GM19240 (cell line): ENCODE data around the gene GPC6.

Experiments used
- DNase-seq: peaks from one replicate; pipeline ENCODE4 v3.0.0; 2011; ENCODE audit warnings: low spot score; ENCODE audit not compliant: insufficient read length

Gene GPC6

DNA sequence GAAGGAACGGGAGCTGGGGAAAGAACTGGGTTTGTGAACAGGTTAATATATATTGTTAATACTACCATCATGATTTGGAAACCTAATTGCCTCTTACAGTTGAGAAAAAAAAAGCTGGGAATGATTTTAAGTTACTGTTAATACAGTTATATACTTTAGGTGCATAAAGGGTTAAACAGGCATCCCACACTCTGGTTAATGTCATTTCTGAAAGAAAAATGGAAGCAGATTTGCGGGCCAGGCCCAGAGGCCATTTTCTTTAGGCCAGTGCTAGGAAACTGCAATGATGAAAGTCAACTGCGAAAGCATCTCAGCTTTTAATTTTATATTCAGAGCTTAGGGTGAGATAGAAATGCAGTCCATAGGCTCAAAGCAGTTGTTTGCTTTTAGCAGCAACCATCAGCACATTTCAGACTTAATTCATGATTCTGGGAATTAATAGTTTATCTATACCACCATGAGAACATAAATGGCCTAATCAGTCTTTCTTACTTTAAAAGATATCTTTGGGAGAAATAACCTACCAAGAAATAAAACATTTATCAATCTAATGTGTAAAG is 592.8 kb downstream of the GPC6 start:
- no peak for DNase-seq

DNA sequence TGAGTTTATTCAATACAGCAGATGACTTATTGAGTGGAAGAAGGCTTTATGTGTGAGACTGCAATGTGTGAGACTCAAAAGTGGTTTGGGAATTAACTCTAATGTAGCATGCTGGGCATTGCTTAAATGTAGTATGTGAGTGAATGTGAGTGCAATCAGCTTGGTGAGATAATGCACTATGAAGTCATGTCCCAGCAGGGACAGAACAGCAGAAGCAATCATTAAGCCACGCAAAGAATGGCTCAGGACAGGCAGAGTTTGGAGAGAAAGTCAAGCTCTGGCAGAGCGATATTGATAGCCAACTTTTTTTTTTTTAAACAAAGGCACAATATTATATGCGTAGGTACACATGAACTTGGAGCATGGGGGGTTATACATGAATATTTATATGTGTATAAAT is 597.7 kb downstream of the GPC6 start:
- no peak for DNase-seq

DNA sequence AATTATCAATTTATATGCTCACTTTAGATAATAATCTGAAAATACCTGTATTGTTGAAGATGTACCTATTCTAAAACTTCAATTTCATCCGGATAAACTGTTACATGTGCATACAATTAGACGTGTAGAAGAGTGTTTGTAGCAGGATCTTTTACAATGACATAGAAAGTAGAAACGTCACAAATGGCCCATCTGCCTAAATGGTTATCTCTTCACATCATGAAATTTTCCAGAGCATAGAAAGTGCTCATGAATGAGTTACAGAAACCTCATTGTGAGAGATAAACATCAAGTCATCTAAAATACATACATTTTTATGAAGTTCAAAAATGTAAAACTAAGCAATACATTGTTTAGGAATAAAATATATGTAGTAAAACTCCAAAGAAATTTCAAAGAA is 607.4 kb downstream of the GPC6 start:
- no peak for DNase-seq

DNA sequence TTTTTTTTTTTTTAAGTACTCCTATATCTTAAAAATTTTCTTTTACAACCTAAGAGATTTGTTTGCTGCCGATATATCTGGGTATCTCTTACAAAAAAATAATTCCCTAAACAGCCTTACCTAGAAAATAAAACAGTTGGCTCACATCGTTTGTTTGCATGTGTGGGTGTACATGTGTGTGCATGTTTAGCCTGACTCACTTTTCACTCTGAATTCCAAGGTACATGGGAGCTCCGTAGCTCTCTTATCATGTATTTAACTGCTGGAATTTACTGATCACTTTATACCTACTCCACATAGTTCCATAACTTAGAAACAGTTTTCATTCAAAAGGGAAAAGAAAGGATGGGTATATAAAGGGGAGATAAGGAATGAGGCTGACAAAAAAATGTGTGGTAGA is 616.5 kb downstream of the GPC6 start:
- no peak for DNase-seq

DNA sequence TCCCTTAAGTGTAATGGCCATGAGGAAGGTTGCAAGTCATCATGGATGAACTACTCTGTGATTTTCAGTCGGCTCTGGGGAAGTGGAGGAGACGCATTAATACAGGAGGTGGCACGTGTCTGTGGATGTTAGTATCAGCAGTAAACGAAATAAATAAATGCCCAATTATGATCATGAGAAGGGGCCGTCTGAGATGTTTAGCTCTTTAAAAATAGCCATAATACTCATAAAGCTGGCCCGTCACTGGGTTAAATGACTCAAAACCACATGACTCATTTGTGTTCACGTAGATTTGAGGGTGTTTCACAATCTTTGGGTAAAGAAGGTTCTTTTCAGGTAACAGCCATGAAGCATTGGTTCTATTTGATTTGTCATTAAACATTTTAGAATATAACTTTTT is 620.6 kb downstream of the GPC6 start:
- no peak for DNase-seq

DNA sequence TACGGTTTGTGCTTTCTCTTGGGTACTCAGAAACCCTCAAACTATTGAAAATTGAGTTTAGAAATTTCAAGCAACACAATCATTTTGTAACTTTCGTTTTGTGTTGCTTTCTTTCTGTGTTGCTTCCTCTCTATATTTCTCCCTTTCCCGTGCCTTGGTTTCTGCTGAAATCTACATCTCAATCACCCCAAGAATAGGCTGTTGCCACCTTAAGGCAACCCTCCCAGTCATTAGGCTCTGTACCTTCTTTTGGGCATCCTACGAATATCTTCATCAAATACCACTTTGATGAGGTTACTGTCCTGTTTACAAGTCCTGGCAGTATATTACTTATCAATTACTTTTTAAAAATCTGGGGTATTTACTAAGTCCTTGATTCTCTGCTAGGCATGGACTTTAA is 621.6 kb downstream of the GPC6 start:
- DNase-seq, result no peak

DNA sequence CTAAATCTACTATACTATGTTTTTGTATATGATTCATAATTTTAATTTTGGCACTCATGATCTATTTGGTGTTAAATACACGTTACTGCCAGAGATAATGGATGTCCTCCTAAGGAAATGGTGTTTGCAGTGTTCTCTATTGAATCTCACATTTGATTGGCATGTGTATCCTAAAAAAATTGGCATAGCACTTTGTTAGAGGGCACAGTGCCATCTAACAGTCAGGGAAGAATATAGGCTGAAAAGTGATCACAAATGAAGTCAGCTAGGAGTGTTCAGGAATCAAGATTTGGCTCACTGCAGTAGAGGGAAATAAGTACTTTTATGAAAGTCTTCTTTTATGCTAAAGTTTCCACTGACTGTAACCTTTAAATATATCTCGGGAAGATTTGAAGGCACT is 624.6 kb downstream of the GPC6 start:
- DNase-seq, result no peak

DNA sequence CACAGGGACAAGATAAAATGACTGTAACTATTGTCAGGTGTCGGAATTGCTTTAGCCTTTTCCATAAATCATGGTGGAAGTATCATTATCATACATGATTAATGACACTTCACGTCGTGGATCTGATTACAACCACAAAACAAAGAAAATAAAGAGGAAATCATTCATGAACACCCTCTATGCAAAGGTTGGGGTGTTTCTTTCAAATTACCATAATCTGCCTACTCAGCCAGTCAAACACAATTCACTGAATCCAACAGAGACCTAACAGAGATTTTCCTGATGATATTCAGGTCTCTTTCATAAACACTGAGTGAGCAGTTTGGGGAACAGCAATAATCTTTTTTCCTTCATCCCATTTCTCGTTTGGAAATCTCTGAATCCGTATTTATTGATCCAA is 627.3 kb downstream of the GPC6 start:
- DNase-seq, result no peak

DNA sequence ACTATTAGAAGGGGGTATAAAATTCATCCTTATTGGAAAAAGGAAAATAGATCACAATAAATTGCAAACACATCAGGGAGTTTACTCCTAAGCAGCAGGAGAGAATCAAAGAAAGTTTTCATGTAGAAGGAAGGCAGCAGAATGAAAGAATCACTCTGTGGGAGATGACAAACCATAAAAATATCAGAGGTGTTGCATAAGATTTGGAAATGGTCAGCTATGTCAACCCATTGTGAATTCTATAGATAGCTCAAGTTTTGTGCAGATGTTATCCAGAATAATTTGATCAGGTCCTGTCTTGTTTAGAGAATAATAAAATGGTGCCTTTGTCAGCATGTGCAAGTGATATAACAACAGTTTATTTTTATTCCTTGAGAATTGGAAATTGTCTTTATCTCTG is 630.5 kb downstream of the GPC6 start:
- DNase-seq, result no peak

DNA sequence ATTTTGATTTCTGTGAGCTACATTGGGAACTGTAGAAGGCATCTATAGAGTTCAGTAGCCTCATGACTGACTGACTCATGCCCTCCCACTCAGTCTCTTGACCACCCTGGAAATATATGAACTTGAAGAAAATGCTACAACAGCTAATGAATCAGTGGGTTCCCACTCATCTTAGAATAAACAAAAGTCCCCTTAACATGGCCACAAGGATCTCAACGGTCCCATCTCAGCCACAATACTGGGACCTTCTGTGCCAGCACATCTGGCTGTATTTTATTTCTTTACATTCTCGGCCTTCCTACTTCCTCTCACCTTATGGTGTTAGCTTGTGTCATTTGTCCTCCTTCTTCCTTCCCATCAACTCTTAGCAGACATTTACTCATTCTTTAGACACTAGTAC is 633.1 kb downstream of the GPC6 start:
- DNase-seq, result no peak

DNA sequence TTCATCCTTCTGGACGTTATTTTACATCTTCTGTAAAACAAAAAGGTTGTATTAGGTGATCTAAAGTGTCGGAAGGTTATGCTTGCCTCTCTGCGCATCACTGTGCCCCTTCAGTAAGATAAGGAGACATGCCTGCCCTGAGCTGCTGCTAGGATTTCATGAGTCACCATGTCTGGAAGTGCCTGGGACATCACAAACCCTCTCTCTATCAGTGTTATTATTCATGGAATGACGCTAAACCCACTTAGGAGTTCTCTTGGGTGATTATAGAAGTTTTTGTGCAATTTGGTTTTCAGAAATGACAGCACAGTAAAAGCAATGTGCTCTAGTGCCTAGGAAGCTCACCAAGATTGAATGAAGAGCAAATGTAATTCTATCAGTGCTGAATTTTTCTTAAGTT is 635.2 kb downstream of the GPC6 start:
- no peak for DNase-seq

DNA sequence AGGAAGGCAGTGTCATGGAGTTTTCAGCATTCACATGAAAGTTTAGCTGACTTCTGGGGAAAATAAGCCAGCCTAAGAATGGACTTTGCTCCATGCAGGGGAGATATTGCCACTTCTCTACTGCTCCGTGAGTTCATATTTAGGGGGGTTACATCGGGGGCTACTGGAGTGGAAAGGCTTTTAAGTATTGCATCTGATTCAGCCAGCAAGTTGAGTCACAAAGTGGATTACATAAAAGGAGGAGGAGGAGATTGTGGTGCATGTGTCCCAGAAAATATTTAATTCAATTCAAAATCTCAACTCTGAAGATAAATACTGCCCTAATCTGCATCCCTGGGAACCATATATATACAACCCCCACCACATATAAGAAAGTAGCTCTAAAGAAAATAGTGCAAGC is 635.7 kb downstream of the GPC6 start:
- no peak for DNase-seq

DNA sequence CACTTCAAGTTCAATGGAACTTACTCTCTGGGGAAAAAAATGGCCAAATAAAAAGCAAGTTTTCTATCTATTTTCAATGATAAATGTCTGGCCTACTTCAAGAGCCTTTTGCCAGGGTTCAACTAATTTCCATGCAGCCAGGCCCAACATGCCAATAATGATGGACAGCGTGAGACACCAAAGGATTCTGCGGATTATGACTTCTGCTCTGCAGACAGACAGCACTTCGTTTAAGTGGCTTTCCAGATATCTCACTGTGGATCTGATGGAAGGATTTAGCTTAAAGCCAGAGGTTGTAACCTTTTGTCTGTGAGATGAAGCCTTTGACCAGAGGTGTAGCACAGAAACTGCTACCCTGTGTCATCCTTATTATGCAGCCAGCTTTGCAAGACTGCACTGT is 638.6 kb downstream of the GPC6 start:
- no peak for DNase-seq

DNA sequence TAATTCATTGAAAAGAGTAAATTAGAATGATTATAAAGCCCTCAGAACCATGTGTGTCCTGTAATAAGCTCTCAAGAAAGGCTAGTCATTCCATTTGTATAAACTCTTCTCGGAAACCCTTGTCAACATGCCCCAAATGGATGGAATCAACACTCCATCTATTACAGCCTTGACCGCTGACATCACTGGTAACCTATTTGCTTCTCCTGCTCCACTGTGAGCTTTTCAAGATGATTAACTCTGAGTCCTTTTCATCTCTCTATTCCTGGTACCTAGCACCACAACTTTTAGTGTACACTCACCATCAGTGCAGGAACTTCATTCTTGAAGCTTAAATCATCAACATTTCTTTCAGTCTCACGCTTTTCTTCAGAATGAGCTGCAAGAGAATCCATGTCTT is 640.9 kb downstream of the GPC6 start:
- no peak for DNase-seq

DNA sequence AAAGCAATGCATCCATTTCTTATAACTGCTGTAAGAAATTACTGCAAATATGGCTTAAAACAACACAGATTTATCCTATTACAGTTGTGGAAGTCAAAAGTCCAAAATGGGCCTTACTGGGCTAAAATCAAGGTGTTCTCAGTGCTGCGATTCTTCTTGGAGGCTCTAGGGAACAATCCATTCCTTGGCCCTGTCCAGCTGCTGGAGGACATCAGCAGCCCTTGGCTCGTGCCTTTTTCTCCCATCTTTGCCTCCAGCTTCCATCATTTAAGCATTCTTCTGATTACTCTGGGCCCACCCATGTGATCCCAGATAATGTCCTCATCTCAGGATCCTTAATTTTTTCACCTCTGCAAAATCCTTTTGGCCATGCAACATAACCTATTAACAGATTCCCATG is 645.8 kb downstream of the GPC6 start:
- no peak for DNase-seq

DNA sequence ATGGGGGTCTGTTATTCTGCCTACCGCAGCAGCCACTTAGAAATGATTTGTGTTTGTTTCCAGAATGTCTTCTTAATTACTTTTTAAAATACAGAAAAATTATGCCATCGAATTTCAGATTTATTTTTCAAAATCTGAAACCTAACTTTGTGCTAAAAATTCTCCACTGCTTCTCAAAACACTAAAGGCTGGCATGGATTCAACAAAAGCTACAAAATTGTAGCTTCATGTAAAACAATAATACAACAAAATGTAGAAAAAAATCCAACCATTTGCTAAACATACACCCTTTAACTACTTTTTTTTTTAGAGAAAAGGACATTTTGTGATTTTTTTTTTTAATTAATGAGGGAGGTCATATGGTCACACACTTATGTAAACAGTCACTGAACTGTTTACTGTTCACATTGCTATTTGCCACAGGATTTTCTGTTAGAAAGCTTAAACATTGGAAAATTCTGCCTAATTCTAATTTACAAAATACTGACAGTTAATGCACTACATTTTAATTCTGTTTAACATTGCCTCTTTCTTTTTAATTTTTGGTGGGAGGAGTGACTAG is 646.3 kb downstream of the GPC6 start:
- no peak for DNase-seq

DNA sequence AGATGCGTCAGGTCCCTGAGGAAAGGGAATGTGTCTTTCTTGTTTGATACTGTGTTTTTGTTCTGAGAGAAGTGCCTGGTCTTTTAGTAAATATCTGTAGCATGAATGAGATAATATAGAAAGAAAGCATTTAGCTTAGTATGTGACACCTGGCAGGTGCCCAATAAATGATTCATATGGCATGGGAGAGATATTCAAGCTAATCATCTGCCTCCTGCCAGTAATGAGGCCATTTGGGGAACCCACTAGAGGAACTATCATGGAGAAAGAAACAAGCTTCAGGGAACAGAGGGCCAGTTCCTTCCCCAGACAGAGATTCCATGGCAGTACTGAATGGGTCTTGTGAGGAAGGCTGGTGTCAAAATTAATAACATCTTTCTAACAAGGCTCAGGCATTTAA is 648.9 kb downstream of the GPC6 start:
- no peak for DNase-seq

DNA sequence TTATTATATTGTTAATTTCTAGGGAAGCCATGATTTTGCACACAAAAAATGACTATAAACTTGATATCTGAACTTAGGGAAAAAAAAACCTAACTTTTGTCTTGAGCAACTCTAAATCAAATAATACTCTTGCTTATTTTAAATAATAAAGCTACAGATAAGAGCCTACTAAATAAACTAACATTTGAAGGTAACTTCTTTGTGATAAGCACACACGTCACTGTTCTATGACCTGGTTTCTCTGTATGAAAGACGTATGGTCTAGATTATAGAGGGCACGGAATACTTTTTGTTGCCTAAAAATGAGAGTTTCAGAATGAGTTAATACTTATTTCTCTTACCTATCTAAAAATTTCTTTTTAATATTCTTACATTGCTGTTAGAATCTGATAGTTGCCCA is 649.6 kb downstream of the GPC6 start:
- DNase-seq, result no peak

DNA sequence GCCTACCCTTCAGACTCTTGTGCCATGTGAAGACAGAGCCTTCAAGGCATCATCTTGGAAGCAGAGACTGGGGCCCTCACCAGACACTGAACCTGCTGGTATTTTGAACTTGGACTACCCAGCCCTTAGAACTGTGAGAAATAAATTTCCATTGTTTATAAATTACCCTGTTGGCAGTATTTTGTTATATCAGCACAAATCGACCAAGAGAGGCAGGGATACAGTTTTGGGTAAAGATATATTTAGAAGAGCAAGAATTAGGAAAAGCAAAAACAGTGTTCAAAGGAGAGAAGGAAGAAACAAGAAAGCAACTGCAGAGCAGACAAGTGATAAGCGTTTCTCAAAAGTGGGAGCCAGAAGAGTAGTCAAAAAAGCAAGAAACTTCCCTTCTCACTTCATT is 652.1 kb downstream of the GPC6 start:
- DNase-seq, result no peak

DNA sequence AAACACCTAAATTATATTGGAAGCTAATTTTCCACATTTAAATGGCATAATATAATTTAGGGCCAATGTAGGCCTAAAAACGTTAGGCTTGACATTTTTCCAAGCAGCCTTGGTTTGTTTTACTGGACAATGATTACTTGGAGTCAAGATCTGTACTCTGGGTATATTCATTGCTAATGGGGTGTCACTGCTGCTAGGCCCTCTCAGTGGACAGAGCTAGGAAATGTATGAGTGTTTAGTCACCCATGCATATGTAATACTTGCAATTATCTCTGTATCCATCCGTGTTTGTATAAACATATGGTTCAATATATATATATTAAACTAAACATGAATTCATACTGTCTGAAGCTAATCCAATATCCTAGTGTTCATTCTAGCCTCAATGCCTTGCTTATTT is 654.8 kb downstream of the GPC6 start:
- no peak for DNase-seq

DNA sequence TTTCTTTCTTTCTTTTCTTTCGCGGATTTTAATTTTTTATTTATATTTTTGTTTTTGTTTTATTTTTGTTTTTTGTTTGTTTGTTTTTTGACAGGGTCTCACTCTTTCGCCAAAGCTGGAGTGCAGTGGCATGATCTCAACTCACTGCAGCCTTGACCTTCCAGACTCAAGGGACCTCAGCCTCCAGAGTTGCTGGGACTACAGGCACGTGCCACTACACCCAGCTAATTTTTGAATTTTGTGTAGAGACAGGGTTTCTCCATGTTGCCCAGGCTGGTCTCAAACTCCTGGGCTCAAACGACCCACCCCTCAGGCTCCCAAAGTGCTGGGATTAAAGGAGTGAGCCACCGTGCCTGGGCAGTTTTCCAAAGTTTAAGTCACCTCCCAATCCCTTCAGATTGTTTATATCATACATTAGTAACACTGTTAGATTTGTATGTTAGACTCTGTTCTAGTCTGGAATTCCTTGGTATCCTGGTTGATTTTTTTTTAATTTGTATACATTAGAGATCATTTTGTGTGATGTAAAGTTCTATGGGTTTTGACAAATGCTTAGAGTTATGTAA is 655.6 kb downstream of the GPC6 start:
- no peak for DNase-seq

DNA sequence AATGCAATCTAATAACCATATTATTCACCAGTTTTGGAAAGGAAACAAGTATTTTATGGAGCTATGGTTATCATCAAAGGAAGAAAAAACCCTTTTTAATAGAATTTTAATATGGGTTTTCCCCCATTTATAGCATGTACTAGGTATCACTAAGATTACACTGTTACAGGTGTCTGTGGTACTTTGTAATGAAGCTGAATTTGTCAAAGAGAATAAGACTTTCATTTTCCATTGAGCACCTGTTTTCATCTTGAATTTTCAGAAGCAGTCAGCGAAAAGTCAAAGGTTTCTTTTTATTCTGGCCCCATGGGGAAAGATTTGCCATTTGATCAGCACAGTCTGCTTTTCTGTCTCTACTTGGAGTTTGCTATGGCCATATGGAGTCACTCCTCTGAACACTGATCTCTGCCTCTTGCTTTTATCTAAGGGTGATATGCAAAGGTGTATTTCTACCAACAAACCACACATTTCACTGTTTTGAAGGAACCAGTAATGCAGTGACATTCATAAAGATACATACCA is 662.9 kb downstream of the GPC6 start:
- DNase-seq, result no peak

DNA sequence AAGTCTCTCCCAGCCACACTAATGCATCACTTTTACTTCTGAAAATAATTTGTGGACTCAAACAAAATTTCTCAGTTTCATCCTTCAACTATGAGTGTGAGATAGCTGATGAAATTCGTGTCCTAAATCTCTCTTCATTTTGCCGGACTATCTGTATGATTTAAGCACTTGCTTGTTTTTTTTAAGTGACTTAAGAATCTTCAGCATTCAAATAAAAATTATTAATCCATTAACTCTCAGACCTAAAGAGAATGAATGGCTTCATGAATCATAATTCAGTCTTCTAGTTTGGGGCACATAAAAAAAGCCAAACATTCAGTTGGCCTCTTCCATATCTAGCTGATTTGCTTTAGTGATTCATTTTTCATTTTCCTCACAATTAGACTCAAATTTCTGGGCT is 673.4 kb downstream of the GPC6 start:
- no peak for DNase-seq

DNA sequence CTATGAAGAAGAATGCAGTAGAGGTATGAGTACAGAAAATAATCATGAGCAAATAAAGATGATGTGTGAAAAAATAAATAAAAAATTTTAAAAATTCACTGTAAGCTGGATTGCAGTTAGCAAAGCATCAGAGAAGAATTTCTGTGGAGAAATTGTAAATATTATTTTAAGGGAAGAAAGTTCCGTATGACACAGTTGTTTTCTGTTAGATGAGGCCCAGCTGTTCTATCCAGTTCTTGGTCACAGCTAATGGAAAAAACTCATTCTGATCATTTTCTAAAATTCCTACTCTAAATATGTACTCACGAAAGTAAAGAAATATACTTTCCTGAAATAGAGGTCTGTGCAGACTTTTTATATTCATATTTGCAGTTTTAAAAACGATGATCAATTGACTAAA is 674.1 kb downstream of the GPC6 start:
- DNase-seq, result no peak
